AG04450 (cell line): ENCODE measurements around the gene CALML6. TPM values are rescaled to one million over a fixed set of nuclear protein-coding genes. Genes with fewer than 3 reads are reported as not detected.
A peak's percentile ranks its signal among the peaks of the same experiment; 100 is the strongest.

Experiments used
- CTCF ChIA-PET: fragments of 300-600, 350-600 bp; formaldehyde crosslinking; extraction: SDS; loops from one replicate; lab custom pipeline; 2022; ENCODE audit warnings: antibody characterized with exemption, inconsistent platforms; lab: Charles Lee
- POLR2A ChIA-PET: fragments of 350-600 bp; formaldehyde crosslinking; extraction: SDS; loops from one replicate; lab custom pipeline; 2021; ENCODE audit warnings: antibody characterized with exemption, inconsistent platforms; lab: Yijun Ruan, JAX
- DNase-seq: peaks from one replicate; pipeline ENCODE4 v3.0.0-alpha.2; 2011; ENCODE audit warnings: low read depth, low spot score
- H3K27ac ChIP-seq: one replicate; pipeline ENCODE4 v1.5.1; 2012; ENCODE audit warnings: low read depth, low read length, control low read depth
- H3K27me3 ChIP-seq: one replicate; pipeline ENCODE4 v1.6.0; 2012; ENCODE audit warnings: low read length; ENCODE audit not compliant: control insufficient read depth, insufficient read depth
- H3K4me3 ChIP-seq: 2 replicates; pipeline ENCODE4 v1.5.1; 2011; ENCODE audit warnings: mild to moderate bottlenecking, low read depth, low read length, control low read depth
- H3K9me3 ChIP-seq: 2 replicates; pipeline ENCODE4 v1.5.1; 2012; ENCODE audit warnings: low read length; ENCODE audit not compliant: control insufficient read depth, insufficient read depth
- polyA plus RNA-seq: library from polyadenylated mRNA; depleted of rRNA; stranded (reverse); fragments of >200 nt; gene quantifications from 2 replicates; pipeline ENCODE4 v1.2.3, GENCODE V29; 2011
- TF ChIP-seq, protein P1 (sequence below): IDR thresholded peaks from 2 replicates; pipeline ENCODE4 v1.5.1; 2011; ENCODE audit warnings: low read depth, low read length, control low read depth, inconsistent platforms

CALML6 gene
- polyA plus RNA-seq, 1 experiment, result 0.21 TPM

DNA sequence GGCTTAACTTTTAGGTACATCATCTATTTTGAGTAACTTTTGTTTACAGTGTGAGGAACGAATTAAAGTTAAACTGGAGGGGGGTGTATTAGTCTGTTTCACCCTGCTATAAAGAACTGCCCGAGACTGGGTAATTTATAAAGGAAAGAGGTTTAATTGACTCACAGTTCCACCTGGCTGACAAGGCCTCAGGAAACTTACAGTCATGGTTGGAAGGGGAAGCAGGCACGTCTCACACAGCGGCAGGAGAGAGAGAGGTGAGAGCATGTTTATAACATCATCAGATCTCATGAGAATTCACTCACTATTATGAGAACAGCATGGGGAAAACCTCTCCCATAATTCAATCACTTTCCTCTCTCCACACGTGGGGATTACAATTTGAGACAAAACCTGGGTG lies 35.9 kb downstream of the CALML6 start:
- Histone ChIP-seq H3K9me3 (peaks cover 5% of the 10 kb centered on the region), H3K27ac (no peak overlapping the region), H3K27me3 (peaks cover 13% of the 10 kb centered on the region), H3K4me3 (no peak overlapping the region)
- ChIA-PET CTCF (no interaction called here), POLR2A (no interaction called here)
- TF ChIP-seq, protein P1, sequence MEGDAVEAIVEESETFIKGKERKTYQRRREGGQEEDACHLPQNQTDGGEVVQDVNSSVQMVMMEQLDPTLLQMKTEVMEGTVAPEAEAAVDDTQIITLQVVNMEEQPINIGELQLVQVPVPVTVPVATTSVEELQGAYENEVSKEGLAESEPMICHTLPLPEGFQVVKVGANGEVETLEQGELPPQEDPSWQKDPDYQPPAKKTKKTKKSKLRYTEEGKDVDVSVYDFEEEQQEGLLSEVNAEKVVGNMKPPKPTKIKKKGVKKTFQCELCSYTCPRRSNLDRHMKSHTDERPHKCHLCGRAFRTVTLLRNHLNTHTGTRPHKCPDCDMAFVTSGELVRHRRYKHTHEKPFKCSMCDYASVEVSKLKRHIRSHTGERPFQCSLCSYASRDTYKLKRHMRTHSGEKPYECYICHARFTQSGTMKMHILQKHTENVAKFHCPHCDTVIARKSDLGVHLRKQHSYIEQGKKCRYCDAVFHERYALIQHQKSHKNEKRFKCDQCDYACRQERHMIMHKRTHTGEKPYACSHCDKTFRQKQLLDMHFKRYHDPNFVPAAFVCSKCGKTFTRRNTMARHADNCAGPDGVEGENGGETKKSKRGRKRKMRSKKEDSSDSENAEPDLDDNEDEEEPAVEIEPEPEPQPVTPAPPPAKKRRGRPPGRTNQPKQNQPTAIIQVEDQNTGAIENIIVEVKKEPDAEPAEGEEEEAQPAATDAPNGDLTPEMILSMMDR, result no peak
- no peak for DNase-seq

DNA sequence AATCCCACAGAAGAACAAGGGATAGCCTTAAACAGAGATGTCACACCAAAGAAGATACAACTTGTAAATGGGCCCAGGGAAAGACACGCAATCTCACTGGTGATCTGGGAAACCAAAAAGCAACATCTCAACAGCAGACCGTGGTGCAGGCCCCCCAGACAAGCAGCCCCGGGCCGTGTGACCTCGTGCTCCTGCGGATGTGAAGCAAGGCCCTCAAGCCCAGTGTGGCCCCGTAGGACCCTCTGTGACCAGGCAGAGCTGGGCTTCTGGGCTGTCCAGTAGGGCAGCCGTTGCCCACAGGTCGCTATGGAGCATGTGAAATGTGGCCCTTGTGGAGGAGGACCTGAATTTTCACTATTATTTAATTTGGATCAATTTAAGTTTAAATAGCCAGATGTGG lies 39.0 kb downstream of the CALML6 start:
- Histone ChIP-seq H3K27me3 (peaks cover 19% of the 10 kb centered on the region), H3K4me3 (no peak overlapping the region), H3K9me3 (peaks cover 5% of the 10 kb centered on the region), H3K27ac (no peak overlapping the region)
- CTCF ChIA-PET, result no interaction called here
- no peak for DNase-seq
- POLR2A ChIA-PET, result no interaction called here
- TF ChIP-seq, protein P1, result no peak

DNA sequence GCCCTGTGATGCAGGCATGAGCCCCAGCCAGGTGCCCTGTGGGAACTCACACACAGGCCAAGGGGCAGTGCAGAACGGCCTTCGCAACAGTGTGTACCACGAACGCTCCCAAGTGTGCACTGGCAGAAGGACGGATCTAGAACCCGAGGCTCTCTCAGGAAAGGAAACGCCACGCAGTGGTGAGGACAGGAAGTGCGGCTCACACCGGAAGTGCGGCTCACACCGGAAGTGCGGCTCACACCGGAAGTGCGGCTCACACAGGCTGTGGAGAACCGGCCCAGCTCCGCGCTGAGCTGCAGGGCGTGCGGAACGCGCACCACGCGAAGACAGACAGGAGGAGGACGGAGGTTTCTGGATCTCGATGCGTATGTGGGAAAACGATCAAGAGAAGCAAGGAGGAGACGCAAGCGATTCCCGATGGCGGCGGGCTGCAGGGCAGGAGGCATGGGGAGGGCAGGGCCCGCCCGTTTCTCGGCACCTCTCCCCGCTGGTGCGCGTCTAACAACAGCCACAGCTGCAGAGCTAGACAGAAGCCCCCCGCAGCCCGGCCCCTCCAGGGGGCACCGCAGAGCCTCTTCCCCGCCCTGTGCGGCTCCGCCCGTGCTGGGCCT lies 39.9 kb downstream of the CALML6 start:
- no peak overlapping the region for H3K27ac ChIP-seq
- DNase-seq, result no peak
- H3K9me3 ChIP-seq, result peaks cover 5% of the 10 kb centered on the region
- H3K4me3 ChIP-seq, result no peak overlapping the region
- POLR2A ChIA-PET, result no interaction called here
- CTCF ChIA-PET, result interaction anchor here (0.8 to 1.1 kb wide), 2 partner anchors 90 to 92 kb away, joined by 3 to 4 read pairs; no protein-coding TSS in a partner anchor
- peaks cover 17% of the 10 kb centered on the region for H3K27me3 ChIP-seq
- TF ChIP-seq, protein P1, result peak; percentile 30; the same call in 1 of the 2 replicates

DNA sequence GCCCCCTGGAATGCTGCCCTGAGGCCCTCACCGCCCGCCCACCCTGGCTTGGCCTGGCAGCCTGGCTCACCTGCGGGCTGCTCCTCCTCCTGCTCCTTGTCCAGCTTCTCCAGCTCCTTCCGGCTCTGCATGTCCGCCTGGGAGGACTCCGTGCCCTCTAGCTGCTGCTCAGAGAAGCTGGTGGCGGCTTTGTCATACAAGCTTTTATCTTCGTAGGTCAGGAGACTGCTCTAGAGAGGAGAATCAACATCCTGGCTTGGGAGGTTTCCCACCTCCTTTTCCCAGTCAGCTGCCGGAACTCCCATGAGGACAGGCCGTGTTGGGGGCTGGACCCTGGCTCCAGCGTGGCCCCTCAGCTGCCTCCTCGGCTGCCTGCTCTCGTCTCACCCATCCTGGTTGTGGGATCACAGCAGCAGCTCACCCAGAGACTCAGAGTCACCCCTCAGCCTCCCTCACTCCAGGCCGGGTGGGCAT lies 40.6 kb downstream of the CALML6 start:
- CTCF ChIA-PET, result interaction anchor here (0.8 to 1.1 kb wide), 2 partner anchors 89 to 91 kb away, joined by 3 to 4 read pairs; no protein-coding TSS in a partner anchor
- no peak for DNase-seq
- POLR2A ChIA-PET, result no interaction called here
- no peak overlapping the region for H3K27ac ChIP-seq
- H3K9me3 ChIP-seq, result peaks cover 5% of the 10 kb centered on the region
- TF ChIP-seq, protein P1, result no peak
- H3K4me3 ChIP-seq, result no peak overlapping the region
- H3K27me3 ChIP-seq, result peaks cover 24% of the 10 kb centered on the region

DNA sequence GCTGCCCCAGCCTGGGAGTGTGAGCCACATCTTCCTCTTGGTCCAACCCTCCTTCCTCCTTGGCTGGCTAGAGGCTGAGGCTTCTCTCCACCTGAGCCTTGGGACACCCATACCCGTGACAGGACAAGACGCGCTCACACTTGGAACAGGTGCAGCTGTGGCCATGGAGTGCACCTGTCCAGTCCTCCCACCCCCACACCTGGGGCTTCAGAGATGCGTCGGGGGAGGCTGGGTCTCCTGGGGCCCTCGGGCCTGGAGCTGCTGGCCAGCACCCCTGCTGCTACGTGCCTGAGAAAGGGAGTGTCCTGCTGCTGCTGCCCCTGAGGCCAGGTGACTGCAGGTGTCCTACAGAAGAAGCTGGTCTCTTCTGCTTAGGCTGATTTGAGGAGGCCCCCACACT lies 41.0 kb downstream of the CALML6 start:
- TF ChIP-seq, protein P1, result no peak
- H3K27ac ChIP-seq, result no peak overlapping the region
- ChIA-PET POLR2A (no interaction called here), CTCF (interaction anchor here (0.8 kb wide), 2 partner anchors 88 to 91 kb away, joined by 3 to 5 read pairs; no protein-coding TSS in a partner anchor)
- H3K4me3 ChIP-seq, result no peak overlapping the region
- H3K27me3 ChIP-seq, result peaks cover 28% of the 10 kb centered on the region
- no peak for DNase-seq
- peaks cover 5% of the 10 kb centered on the region for H3K9me3 ChIP-seq
